WTC11 (cell line): ENCODE measurements around the gene NFATC2IP. TPM values are rescaled to one million over a fixed set of nuclear protein-coding genes. Genes with fewer than 3 reads are reported as not detected.

Experiments used
- ATAC-seq: fragments of 200-7000 bp; cut with Tn5 transposase; 2 replicates; pipeline ENCODE4 v1.10.0; 2021; ENCODE audit warnings: mild to moderate bottlenecking, moderate library complexity
- CTCF ChIA-PET: fragments of 300-600 bp; sonication (Branson Sonifier 250); formaldehyde crosslinking; loops from one replicate; lab custom pipeline; 2021; ENCODE audit warnings: antibody characterized with exemption; lab: Charles Lee
- POLR2A ChIA-PET: fragments of 350-600 bp; sonication (Branson Sonifier 250); formaldehyde crosslinking; loops from one replicate; lab custom pipeline; 2021; ENCODE audit warnings: antibody characterized with exemption; lab: Charles Lee
- DNase-seq: peaks from one replicate; pipeline ENCODE4 v3.0.0; 2021; ENCODE audit warnings: low spot score
- H3K27ac Mint-ChIP-seq: 2 replicates; pipeline ENCODE4 v1.8.0; 2021; ENCODE audit warnings: mixed read lengths
- H3K27me3 Mint-ChIP-seq: 2 replicates; pipeline ENCODE4 v1.8.0; 2021; ENCODE audit warnings: low read depth, mild to moderate bottlenecking, moderate library complexity, mixed read lengths
- H3K36me3 Mint-ChIP-seq: 2 replicates; pipeline ENCODE4 v1.8.0; 2021; ENCODE audit warnings: mixed read lengths
- H3K4me1 Mint-ChIP-seq: 2 replicates; pipeline ENCODE4 v1.8.0; 2022; ENCODE audit warnings: mixed read lengths
- H3K4me3 Mint-ChIP-seq: 2 replicates; pipeline ENCODE4 v1.8.0; 2021; ENCODE audit warnings: mild to moderate bottlenecking, moderate library complexity, mixed read lengths
- H3K9me3 Mint-ChIP-seq: 2 replicates; pipeline ENCODE4 v1.8.0; 2021; ENCODE audit warnings: mixed read lengths
- GRHL2 ChIP-seq: fragments of 250-450 bp; sonication (Bioruptor Pico); IDR thresholded peaks from 2 replicates; pipeline ENCODE4 v1.8.0; 2022; ENCODE audit warnings: mild to moderate bottlenecking, moderate library complexity; ENCODE audit not compliant: insufficient replicate concordance, severe bottlenecking
- HMGA2 ChIP-seq: fragments of 250-450 bp; sonication (Bioruptor Pico); IDR thresholded peaks from 2 replicates; pipeline ENCODE4 v1.4.0; 2021; ENCODE audit warnings: mild to moderate bottlenecking, moderate library complexity
- RELA ChIP-seq: sonication (generic); formaldehyde crosslinking; IDR thresholded peaks from 2 replicates; pipeline ENCODE4 v1.8.1; 2022; ENCODE audit warnings: missing genetic modification reagents, mild to moderate bottlenecking, borderline replicate concordance
- SMAD4 ChIP-seq: sonication (generic); formaldehyde crosslinking; IDR thresholded peaks from 2 replicates; pipeline ENCODE4 v1.8.0; 2022; ENCODE audit warnings: mild to moderate bottlenecking, missing genetic modification reagents
- TP53 ChIP-seq: sonication (generic); formaldehyde crosslinking; IDR thresholded peaks from 2 replicates; pipeline ENCODE4 v1.8.1; 2023; ENCODE audit warnings: mild to moderate bottlenecking, missing genetic modification reagents
- ZBTB21 ChIP-seq: sonication (generic); formaldehyde crosslinking; IDR thresholded peaks from 2 replicates; pipeline ENCODE4 v1.8.1; 2023; ENCODE audit warnings: mild to moderate bottlenecking, missing genetic modification reagents, borderline replicate concordance
- ZNF121 ChIP-seq: sonication (generic); formaldehyde crosslinking; IDR thresholded peaks from 2 replicates; pipeline ENCODE4 v1.8.0; 2023; ENCODE audit warnings: missing genetic modification reagents
- ZNF232 ChIP-seq: sonication (generic); formaldehyde crosslinking; IDR thresholded peaks from 2 replicates; pipeline ENCODE4 v1.8.0; 2022; ENCODE audit warnings: mild to moderate bottlenecking, missing genetic modification reagents
- total RNA-seq: library from RNA; stranded (reverse); gene quantifications from 3 replicates; pipeline ENCODE4 v1.2.3, GENCODE V29; 2021
- TF ChIP-seq, protein P1 (sequence below): fragments of 250-450 bp; sonication (Bioruptor Pico); IDR thresholded peaks from 2 replicates; pipeline ENCODE4 v1.9.0; 2021; ENCODE audit warnings: mild to moderate bottlenecking
- TF ChIP-seq, protein P2 (sequence below): sonication (generic); formaldehyde crosslinking; IDR thresholded peaks from 2 replicates; pipeline ENCODE4 v1.8.1; 2023; ENCODE audit warnings: mild to moderate bottlenecking, missing genetic modification reagents, borderline replicate concordance
- TF ChIP-seq, protein P3 (sequence below): sonication (generic); formaldehyde crosslinking; IDR thresholded peaks from 2 replicates; pipeline ENCODE4 v1.8.1; 2023; ENCODE audit warnings: mild to moderate bottlenecking, moderate library complexity, missing genetic modification reagents
- TF ChIP-seq, protein P4 (sequence below): sonication (generic); formaldehyde crosslinking; IDR thresholded peaks from 2 replicates; pipeline ENCODE4 v1.8.0; 2023; ENCODE audit warnings: mild to moderate bottlenecking, missing genetic modification reagents
- TF ChIP-seq, protein P5 (sequence below): fragments of 250-450 bp; sonication (Bioruptor Pico); IDR thresholded peaks from 2 replicates; pipeline ENCODE4 v2.1.2; 2022; ENCODE audit warnings: mild to moderate bottlenecking, moderate library complexity
- TF ChIP-seq, protein P6 (sequence below): sonication (generic); formaldehyde crosslinking; IDR thresholded peaks from 2 replicates; pipeline ENCODE4 v1.8.1; 2022; ENCODE audit warnings: missing genetic modification reagents, borderline replicate concordance
- TF ChIP-seq, protein P7 (sequence below): fragments of 250-450 bp; sonication (Bioruptor Pico); conservative IDR thresholded peaks from 2 replicates; pipeline ENCODE4 v1.9.0; 2021; ENCODE audit warnings: mild to moderate bottlenecking
- TF ChIP-seq, protein P8 (sequence below): sonication (generic); formaldehyde crosslinking; IDR thresholded peaks from 2 replicates; pipeline ENCODE4 v1.8.0; 2022; ENCODE audit warnings: mild to moderate bottlenecking, missing genetic modification reagents

Gene NFATC2IP
- total RNA-seq, 1 experiment from 2014 or later, result 66.6 TPM

DNA sequence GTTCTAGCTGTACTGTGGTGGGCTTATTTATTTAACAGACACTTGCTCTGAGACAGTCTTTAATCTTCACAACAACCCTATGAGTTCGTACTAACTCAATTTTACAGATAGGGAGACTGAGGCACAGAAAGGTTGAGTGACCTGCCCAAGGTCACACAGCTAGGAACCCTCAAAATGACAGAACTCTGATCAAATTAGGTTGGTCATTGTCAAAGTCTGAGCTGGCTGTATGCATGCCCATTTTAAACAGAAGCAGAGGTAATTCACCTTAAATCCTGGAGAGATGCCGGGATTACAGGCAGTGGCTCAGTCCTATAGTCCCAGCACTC lies 59.1 kb downstream of the NFATC2IP start (continued):
- TF ChIP-seq, protein P1, sequence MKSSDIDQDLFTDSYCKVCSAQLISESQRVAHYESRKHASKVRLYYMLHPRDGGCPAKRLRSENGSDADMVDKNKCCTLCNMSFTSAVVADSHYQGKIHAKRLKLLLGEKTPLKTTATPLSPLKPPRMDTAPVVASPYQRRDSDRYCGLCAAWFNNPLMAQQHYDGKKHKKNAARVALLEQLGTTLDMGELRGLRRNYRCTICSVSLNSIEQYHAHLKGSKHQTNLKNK, result no peak
- TF ChIP-seq, protein P2, sequence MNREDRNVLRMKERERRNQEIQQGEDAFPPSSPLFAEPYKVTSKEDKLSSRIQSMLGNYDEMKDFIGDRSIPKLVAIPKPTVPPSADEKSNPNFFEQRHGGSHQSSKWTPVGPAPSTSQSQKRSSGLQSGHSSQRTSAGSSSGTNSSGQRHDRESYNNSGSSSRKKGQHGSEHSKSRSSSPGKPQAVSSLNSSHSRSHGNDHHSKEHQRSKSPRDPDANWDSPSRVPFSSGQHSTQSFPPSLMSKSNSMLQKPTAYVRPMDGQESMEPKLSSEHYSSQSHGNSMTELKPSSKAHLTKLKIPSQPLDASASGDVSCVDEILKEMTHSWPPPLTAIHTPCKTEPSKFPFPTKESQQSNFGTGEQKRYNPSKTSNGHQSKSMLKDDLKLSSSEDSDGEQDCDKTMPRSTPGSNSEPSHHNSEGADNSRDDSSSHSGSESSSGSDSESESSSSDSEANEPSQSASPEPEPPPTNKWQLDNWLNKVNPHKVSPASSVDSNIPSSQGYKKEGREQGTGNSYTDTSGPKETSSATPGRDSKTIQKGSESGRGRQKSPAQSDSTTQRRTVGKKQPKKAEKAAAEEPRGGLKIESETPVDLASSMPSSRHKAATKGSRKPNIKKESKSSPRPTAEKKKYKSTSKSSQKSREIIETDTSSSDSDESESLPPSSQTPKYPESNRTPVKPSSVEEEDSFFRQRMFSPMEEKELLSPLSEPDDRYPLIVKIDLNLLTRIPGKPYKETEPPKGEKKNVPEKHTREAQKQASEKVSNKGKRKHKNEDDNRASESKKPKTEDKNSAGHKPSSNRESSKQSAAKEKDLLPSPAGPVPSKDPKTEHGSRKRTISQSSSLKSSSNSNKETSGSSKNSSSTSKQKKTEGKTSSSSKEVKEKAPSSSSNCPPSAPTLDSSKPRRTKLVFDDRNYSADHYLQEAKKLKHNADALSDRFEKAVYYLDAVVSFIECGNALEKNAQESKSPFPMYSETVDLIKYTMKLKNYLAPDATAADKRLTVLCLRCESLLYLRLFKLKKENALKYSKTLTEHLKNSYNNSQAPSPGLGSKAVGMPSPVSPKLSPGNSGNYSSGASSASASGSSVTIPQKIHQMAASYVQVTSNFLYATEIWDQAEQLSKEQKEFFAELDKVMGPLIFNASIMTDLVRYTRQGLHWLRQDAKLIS (CRISPR knock-in tag), result no peak

DNA sequence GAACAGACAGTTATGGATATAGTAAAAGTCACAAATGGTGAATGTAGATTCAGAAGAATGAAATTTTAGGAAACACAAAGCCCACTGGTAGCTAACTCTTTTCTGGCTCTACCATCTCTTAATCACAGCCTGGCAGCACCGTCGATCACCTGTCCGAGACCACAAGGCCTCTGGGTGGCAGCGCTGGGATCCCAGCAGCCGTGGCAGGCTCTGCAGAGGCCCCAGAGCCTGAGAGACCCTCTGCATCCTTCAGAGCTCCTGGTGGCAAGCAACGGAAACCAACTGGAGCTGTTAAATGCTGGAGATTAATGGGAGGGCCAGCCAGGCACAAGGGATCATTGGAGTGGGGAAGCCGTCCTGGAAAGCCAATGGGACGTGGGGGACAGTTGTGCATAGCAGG lies 60.4 kb downstream of the NFATC2IP start:
- CTCF ChIA-PET, result interaction anchor here (0.6 to 2.4 kb wide), 9 partner anchors 10 to 147 kb away, joined by 3 to 15 read pairs (median 6); partner anchors contain the start of genes LAT, SH2B1 and SPNS1
- Mint-ChIP-seq H3K9me3 (no peaks in the 10 kb centered on the region), H3K36me3 (no peaks in the 10 kb centered on the region), H3K4me1 (no peaks in the 10 kb centered on the region), H3K27ac (no peak overlapping the region), H3K4me3 (no peak overlapping the region), H3K27me3 (no peaks in the 10 kb centered on the region)
- ATAC-seq (peak; percentile 90), DNase-seq (peak; percentile 58)
- POLR2A ChIA-PET, result no interaction called here
- TF ChIP-seq, protein P3, sequence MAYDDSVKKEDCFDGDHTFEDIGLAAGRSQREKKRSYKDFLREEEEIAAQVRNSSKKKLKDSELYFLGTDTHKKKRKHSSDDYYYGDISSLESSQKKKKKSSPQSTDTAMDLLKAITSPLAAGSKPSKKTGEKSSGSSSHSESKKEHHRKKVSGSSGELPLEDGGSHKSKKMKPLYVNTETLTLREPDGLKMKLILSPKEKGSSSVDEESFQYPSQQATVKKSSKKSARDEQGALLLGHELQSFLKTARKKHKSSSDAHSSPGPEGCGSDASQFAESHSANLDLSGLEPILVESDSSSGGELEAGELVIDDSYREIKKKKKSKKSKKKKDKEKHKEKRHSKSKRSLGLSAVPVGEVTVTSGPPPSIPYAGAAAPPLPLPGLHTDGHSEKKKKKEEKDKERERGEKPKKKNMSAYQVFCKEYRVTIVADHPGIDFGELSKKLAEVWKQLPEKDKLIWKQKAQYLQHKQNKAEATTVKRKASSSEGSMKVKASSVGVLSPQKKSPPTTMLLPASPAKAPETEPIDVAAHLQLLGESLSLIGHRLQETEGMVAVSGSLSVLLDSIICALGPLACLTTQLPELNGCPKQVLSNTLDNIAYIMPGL (CRISPR knock-in tag), result no peak
- TF ChIP-seq, protein P4, sequence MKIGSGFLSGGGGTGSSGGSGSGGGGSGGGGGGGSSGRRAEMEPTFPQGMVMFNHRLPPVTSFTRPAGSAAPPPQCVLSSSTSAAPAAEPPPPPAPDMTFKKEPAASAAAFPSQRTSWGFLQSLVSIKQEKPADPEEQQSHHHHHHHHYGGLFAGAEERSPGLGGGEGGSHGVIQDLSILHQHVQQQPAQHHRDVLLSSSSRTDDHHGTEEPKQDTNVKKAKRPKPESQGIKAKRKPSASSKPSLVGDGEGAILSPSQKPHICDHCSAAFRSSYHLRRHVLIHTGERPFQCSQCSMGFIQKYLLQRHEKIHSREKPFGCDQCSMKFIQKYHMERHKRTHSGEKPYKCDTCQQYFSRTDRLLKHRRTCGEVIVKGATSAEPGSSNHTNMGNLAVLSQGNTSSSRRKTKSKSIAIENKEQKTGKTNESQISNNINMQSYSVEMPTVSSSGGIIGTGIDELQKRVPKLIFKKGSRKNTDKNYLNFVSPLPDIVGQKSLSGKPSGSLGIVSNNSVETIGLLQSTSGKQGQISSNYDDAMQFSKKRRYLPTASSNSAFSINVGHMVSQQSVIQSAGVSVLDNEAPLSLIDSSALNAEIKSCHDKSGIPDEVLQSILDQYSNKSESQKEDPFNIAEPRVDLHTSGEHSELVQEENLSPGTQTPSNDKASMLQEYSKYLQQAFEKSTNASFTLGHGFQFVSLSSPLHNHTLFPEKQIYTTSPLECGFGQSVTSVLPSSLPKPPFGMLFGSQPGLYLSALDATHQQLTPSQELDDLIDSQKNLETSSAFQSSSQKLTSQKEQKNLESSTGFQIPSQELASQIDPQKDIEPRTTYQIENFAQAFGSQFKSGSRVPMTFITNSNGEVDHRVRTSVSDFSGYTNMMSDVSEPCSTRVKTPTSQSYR, result no peak
- TF ChIP-seq TP53 (no peak), SMAD4 (CRISPR knock-in tag) (no peak), HMGA2 (CRISPR knock-in tag) (no peak), ZBTB21 (no peak), RELA (CRISPR knock-in tag) (no peak), ZNF232 (CRISPR knock-in tag) (no peak), GRHL2 (no peak), ZNF121 (CRISPR knock-in tag) (no peak)
- TF ChIP-seq, protein P2 (CRISPR knock-in tag), result no peak
- TF ChIP-seq, protein P1, result no peak
- TF ChIP-seq, protein P5, sequence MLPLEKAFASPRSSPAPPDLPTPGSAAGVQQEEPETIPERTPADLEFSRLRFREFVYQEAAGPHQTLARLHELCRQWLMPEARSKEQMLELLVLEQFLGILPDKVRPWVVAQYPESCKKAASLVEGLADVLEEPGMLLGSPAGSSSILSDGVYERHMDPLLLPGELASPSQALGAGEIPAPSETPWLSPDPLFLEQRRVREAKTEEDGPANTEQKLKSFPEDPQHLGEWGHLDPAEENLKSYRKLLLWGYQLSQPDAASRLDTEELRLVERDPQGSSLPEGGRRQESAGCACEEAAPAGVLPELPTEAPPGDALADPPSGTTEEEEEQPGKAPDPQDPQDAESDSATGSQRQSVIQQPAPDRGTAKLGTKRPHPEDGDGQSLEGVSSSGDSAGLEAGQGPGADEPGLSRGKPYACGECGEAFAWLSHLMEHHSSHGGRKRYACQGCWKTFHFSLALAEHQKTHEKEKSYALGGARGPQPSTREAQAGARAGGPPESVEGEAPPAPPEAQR (CRISPR knock-in tag), result no peak
- TF ChIP-seq, protein P6, sequence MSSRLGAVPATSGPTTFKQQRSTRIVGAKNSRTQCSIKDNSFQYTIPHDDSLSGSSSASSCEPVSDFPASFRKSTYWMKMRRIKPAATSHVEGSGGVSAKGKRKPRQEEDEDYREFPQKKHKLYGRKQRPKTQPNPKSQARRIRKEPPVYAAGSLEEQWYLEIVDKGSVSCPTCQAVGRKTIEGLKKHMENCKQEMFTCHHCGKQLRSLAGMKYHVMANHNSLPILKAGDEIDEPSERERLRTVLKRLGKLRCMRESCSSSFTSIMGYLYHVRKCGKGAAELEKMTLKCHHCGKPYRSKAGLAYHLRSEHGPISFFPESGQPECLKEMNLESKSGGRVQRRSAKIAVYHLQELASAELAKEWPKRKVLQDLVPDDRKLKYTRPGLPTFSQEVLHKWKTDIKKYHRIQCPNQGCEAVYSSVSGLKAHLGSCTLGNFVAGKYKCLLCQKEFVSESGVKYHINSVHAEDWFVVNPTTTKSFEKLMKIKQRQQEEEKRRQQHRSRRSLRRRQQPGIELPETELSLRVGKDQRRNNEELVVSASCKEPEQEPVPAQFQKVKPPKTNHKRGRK (CRISPR knock-in tag), result no peak
- TF ChIP-seq, protein P7, sequence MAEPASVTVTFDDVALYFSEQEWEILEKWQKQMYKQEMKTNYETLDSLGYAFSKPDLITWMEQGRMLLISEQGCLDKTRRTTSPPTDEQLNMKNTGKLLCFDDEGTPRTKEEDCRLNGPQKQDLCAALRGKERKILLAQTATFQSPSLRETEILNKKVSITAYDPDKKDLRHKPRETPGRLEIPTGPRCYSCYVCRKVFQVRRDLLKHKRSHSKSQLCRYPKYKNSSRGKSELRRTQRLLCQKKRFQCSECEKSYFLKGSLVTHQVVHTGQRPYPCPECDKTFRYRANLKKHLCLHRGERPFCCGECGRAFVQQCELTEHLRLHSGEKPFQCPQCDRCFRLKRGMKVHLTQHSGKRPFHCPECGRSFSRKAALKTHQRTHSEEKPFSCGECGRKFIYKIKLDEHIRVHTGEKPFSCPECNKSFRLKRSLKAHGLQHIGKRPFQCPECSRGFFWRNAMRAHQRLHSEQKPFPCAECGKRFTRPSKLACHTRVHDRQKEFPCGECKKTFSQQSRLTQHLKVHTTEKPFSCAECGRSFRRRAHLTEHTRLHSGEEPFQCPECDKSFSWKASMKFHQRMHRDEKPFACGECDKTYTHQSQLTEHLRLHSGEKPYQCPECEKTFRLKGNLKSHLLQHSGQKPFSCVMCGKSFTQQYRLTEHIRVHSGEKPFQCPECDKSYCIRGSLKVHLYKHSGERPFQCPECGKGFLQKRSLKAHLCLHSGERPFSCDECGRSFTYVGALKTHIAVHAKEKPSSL (CRISPR knock-in tag), result no peak
- TF ChIP-seq, protein P8, sequence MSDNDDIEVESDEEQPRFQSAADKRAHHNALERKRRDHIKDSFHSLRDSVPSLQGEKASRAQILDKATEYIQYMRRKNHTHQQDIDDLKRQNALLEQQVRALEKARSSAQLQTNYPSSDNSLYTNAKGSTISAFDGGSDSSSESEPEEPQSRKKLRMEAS (CRISPR knock-in tag), result no peak
